ENCODE results near the gene CCBE1. TPM values are rescaled to one million over a fixed set of nuclear protein-coding genes. Genes with fewer than 3 reads are reported as not detected.

CCBE1 gene
- total RNA-seq, 2 experiments from 2014 or later, result 0.14 TPM; not detected in 1

GRCh38 chr18:59609654-59610053 is 87.6 kb downstream of the CCBE1 start:
- Mint-ChIP-seq H3K36me3 (ENCODE audit: low read depth) (no peaks in the 10 kb centered on the region), H3K9me3 (ENCODE audit: low read depth) (no peaks in the 10 kb centered on the region), H3K27me3 (peaks cover 2% of the 10 kb centered on the region), H3K4me1 (no peaks in the 10 kb centered on the region), H3K4me3 (no peak overlapping the region), H3K27ac (no peak overlapping the region)
- ChIA-PET POLR2A (no interaction called here), CTCF (no interaction called here)
- ATAC-seq (no peak), DNase-seq (no peak)
- intact Hi-C loops (cut with DNase I, micrococcal nuclease), result no loop called here

DNA sequence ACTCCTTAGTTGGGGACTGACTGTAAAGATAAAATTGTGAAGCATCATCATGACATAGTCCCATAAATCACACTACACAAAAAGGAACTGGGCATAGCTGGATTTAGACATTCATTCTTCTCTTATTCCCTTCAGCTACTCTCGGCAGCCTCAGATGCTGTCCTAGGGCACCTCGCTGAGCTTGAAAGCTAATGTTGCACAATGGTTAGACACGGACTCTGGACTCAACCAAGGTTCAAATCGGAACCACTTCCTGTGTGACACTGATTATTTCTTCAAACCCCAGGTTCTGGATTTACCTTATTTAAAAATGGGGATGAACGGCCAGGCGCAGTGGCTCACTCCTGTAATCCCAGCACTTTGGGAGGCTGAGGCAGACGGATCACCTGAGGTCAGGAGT is 89.8 kb downstream of the CCBE1 start:
- H3K4me1 Mint-ChIP-seq, result no peaks in the 10 kb centered on the region
- H3K9me3 Mint-ChIP-seq (ENCODE audit: low read depth), result no peaks in the 10 kb centered on the region
- no peak overlapping the region for H3K4me3 Mint-ChIP-seq
- ATAC-seq (no peak), DNase-seq (no peak)
- H3K27me3 Mint-ChIP-seq, result peaks cover 2% of the 10 kb centered on the region
- intact Hi-C loops (cut with DNase I, micrococcal nuclease), result no loop called here
- no peak overlapping the region for H3K27ac Mint-ChIP-seq
- POLR2A ChIA-PET, result no interaction called here
- CTCF ChIA-PET, result interaction anchor here (1.0 to 1.3 kb wide), 2 partner anchors 15 to 149 kb away, joined by 3 read pairs; no protein-coding TSS in a partner anchor
- H3K36me3 Mint-ChIP-seq (ENCODE audit: low read depth), result no peaks in the 10 kb centered on the region

DNA sequence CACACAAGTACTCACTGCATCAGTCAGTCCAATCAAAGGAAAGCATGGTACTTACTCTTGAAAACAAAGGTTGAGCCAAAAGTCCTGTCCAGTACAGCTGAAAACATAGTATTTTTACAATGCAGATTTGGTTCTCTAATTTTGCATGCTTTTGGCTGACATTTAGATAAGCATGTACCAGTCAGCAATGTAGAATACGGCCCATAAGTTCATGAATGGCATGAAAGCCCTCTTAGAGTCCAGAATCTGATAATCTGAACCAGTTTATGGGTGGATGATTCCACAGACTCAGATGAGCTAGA is 90.2 kb downstream of the CCBE1 start:
- H3K36me3 Mint-ChIP-seq (ENCODE audit: low read depth), result no peaks in the 10 kb centered on the region
- no peak overlapping the region for H3K4me3 Mint-ChIP-seq
- peaks cover 2% of the 10 kb centered on the region for H3K27me3 Mint-ChIP-seq
- H3K27ac Mint-ChIP-seq, result no peak overlapping the region
- ChIA-PET CTCF (no interaction called here), POLR2A (no interaction called here)
- intact Hi-C loops (cut with DNase I, micrococcal nuclease), result no loop called here
- no peaks in the 10 kb centered on the region for H3K4me1 Mint-ChIP-seq
- DNase-seq (no peak), ATAC-seq (no peak)
- no peaks in the 10 kb centered on the region for H3K9me3 Mint-ChIP-seq (ENCODE audit: low read depth)

GRCh38 chr18:59606193-59607077 is 90.8 kb downstream of the CCBE1 start:
- ATAC-seq (no peak), DNase-seq (no peak)
- ChIA-PET POLR2A (interaction anchor here (0.5 kb wide), 1 partner anchor 23 kb away, joined by 3 read pairs; no protein-coding TSS in a partner anchor), CTCF (no interaction called here)
- intact Hi-C loops (cut with DNase I, micrococcal nuclease), result no loop called here
- no peaks in the 10 kb centered on the region for H3K36me3 Mint-ChIP-seq (ENCODE audit: low read depth)
- no peaks in the 10 kb centered on the region for H3K4me1 Mint-ChIP-seq
- H3K9me3 Mint-ChIP-seq (ENCODE audit: low read depth), result no peaks in the 10 kb centered on the region
- no peak overlapping the region for H3K27ac Mint-ChIP-seq
- no peak overlapping the region for H3K4me3 Mint-ChIP-seq
- H3K27me3 Mint-ChIP-seq, result peaks cover 2% of the 10 kb centered on the region

DNA sequence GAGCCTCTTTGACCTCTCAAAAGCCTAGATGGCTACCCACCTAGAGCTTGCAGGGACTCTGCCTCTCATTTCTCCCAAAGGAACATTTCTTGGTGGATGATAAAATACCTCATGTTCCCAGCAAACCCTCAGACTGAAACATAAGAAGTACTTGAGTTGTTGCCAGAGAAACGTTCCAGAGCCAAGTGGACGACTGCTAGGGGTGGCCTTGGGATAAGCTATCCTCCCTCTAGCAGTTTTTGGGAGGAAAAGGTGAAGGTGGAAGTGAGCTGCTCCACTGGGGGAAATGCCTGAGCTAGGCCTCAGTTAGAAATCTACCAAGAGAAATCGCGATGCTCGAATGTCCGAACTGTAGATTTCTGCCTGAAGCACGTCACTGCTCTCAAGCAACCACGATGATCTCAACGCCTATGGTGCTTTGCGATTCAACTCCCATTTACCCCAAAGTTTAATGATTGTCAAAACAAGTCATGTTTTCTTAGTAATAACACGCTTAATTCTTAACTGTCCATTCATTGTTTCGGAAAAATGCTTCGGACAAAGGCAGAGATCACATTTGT is 91.5 kb downstream of the CCBE1 start:
- POLR2A ChIA-PET, result interaction anchor here (0.5 kb wide), 1 partner anchor 23 kb away, joined by 3 read pairs; no protein-coding TSS in a partner anchor
- no peak overlapping the region for H3K4me3 Mint-ChIP-seq
- H3K9me3 Mint-ChIP-seq (ENCODE audit: low read depth), result no peaks in the 10 kb centered on the region
- DNase-seq (no peak), ATAC-seq (no peak)
- no peaks in the 10 kb centered on the region for H3K4me1 Mint-ChIP-seq
- CTCF ChIA-PET, result no interaction called here
- peaks cover 2% of the 10 kb centered on the region for H3K27me3 Mint-ChIP-seq
- H3K27ac Mint-ChIP-seq, result no peak overlapping the region
- intact Hi-C loops (cut with DNase I, micrococcal nuclease), result no loop called here
- H3K36me3 Mint-ChIP-seq (ENCODE audit: low read depth), result no peaks in the 10 kb centered on the region

DNA sequence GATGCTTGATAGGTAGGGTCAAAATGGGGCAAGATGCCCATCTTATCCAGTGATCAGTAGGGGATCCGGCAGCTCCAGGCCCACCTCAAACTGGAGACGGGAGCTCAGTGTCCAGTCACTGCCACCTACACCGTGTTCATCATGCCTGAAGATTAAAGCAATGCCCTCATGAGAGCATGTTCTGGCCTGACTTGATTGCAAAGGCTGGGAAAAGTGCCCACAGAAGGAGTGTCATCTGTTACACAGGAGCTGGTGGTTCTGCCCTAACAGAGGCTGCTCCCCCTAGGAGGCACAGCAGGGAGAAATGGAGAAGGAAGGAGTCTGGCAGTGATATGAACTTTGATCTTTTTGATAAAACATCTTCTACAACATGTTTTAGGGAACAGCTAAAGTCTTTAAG is 92.3 kb downstream of the CCBE1 start:
- H3K4me1 Mint-ChIP-seq, result no peaks in the 10 kb centered on the region
- CTCF ChIA-PET, result interaction anchor here (0.6 kb wide), 1 partner anchor 152 kb away, joined by 3 read pairs; no protein-coding TSS in a partner anchor
- H3K9me3 Mint-ChIP-seq (ENCODE audit: low read depth), result no peaks in the 10 kb centered on the region
- DNase-seq (no peak), ATAC-seq (no peak)
- H3K27me3 Mint-ChIP-seq, result peaks cover 2% of the 10 kb centered on the region
- intact Hi-C loops (cut with DNase I, micrococcal nuclease), result no loop called here
- H3K27ac Mint-ChIP-seq, result no peak overlapping the region
- H3K4me3 Mint-ChIP-seq, result no peak overlapping the region
- POLR2A ChIA-PET, result no interaction called here
- no peaks in the 10 kb centered on the region for H3K36me3 Mint-ChIP-seq (ENCODE audit: low read depth)

- intact Hi-C loops (cut with DNase I, micrococcal nuclease), result no loop called here
- Mint-ChIP-seq H3K4me1 (no peaks in the 10 kb centered on the region), H3K36me3 (ENCODE audit: low read depth) (no peaks in the 10 kb centered on the region), H3K9me3 (ENCODE audit: low read depth) (no peaks in the 10 kb centered on the region), H3K27ac (no peak overlapping the region), H3K4me3 (no peak overlapping the region), H3K27me3 (peaks cover 6% of the 10 kb centered on the region)
- DNase-seq (no peak), ATAC-seq (no peak)
- ChIA-PET CTCF (no interaction called here), POLR2A (no interaction called here)
Observed at GRCh38 chr18:59597049-59597448, 100.2 kb downstream of the CCBE1 start.

- peaks cover 6% of the 10 kb centered on the region for H3K27me3 Mint-ChIP-seq
- no peak overlapping the region for H3K4me3 Mint-ChIP-seq
- H3K4me1 Mint-ChIP-seq, result no peaks in the 10 kb centered on the region
- POLR2A ChIA-PET, result no interaction called here
- H3K36me3 Mint-ChIP-seq (ENCODE audit: low read depth), result no peaks in the 10 kb centered on the region
- intact Hi-C loops (cut with DNase I, micrococcal nuclease), result no loop called here
- CTCF ChIA-PET, result no interaction called here
- H3K9me3 Mint-ChIP-seq (ENCODE audit: low read depth), result no peaks in the 10 kb centered on the region
- ATAC-seq (no peak), DNase-seq (no peak)
- no peak overlapping the region for H3K27ac Mint-ChIP-seq
Observed at GRCh38 chr18:59593291-59593717, 103.9 kb downstream of the CCBE1 start.

- no peaks in the 10 kb centered on the region for H3K36me3 Mint-ChIP-seq (ENCODE audit: low read depth)
- intact Hi-C loops (cut with DNase I, micrococcal nuclease), result no loop called here
- ChIA-PET POLR2A (no interaction called here), CTCF (no interaction called here)
- no peaks in the 10 kb centered on the region for H3K9me3 Mint-ChIP-seq (ENCODE audit: low read depth)
- no peak overlapping the region for H3K4me3 Mint-ChIP-seq
- H3K27me3 Mint-ChIP-seq, result peaks cover 4% of the 10 kb centered on the region
- no peak for DNase-seq
- no peaks in the 10 kb centered on the region for H3K4me1 Mint-ChIP-seq
- ATAC-seq, result no peak
- no peak overlapping the region for H3K27ac Mint-ChIP-seq
Observed at GRCh38 chr18:59592624-59593023, 104.6 kb downstream of the CCBE1 start.

GRCh38 chr18:59582395-59582794 is 114.8 kb downstream of the CCBE1 start:
- Mint-ChIP-seq H3K4me3 (no peak overlapping the region), H3K27me3 (peaks cover 7% of the 10 kb centered on the region), H3K36me3 (ENCODE audit: low read depth) (no peaks in the 10 kb centered on the region), H3K9me3 (ENCODE audit: low read depth) (no peaks in the 10 kb centered on the region), H3K4me1 (no peaks in the 10 kb centered on the region), H3K27ac (no peak overlapping the region)
- CTCF ChIA-PET, result no interaction called here
- DNase-seq (no peak), ATAC-seq (no peak)
- POLR2A ChIA-PET, result no interaction called here
- intact Hi-C loops (cut with DNase I, micrococcal nuclease), result no loop called here

GRCh38 chr18:59579509-59579908 is 117.7 kb downstream of the CCBE1 start:
- no peak for ATAC-seq
- H3K27me3 Mint-ChIP-seq, result peaks cover 2% of the 10 kb centered on the region
- ChIA-PET POLR2A (no interaction called here), CTCF (interaction anchor here (0.6 kb wide), 2 partner anchors 78 to 705 kb away, joined by 3 to 4 read pairs; no protein-coding TSS in a partner anchor)
- no peak overlapping the region for H3K27ac Mint-ChIP-seq
- H3K36me3 Mint-ChIP-seq (ENCODE audit: low read depth), result no peaks in the 10 kb centered on the region
- H3K9me3 Mint-ChIP-seq (ENCODE audit: low read depth), result no peaks in the 10 kb centered on the region
- DNase-seq, result no peak
- no peak overlapping the region for H3K4me3 Mint-ChIP-seq
- H3K4me1 Mint-ChIP-seq, result no peaks in the 10 kb centered on the region
- intact Hi-C loops (cut with DNase I, micrococcal nuclease), result no loop called here

- H3K9me3 Mint-ChIP-seq (ENCODE audit: low read depth), result no peaks in the 10 kb centered on the region
- DNase-seq, result no peak
- no peak for ATAC-seq
- no peak overlapping the region for H3K4me3 Mint-ChIP-seq
- H3K27ac Mint-ChIP-seq, result no peak overlapping the region
- no peaks in the 10 kb centered on the region for H3K36me3 Mint-ChIP-seq (ENCODE audit: low read depth)
- peaks cover 2% of the 10 kb centered on the region for H3K27me3 Mint-ChIP-seq
- intact Hi-C loops (cut with DNase I, micrococcal nuclease), result no loop called here
- POLR2A ChIA-PET, result no interaction called here
- CTCF ChIA-PET, result no interaction called here
- H3K4me1 Mint-ChIP-seq, result no peaks in the 10 kb centered on the region
Observed at GRCh38 chr18:59577386-59577655, 119.9 kb downstream of the CCBE1 start.
